GM18907 (cell line): ENCODE results near the gene PIP5KL1.

Experiments used
- ATAC-seq: cut with Tn5 transposase; IDR thresholded peaks from one replicate; pipeline ENCODE4 v1.9.1; 2021; ENCODE audit warnings: mild to moderate bottlenecking, moderate library complexity; ENCODE audit not compliant: unreplicated experiment

Gene PIP5KL1

DNA sequence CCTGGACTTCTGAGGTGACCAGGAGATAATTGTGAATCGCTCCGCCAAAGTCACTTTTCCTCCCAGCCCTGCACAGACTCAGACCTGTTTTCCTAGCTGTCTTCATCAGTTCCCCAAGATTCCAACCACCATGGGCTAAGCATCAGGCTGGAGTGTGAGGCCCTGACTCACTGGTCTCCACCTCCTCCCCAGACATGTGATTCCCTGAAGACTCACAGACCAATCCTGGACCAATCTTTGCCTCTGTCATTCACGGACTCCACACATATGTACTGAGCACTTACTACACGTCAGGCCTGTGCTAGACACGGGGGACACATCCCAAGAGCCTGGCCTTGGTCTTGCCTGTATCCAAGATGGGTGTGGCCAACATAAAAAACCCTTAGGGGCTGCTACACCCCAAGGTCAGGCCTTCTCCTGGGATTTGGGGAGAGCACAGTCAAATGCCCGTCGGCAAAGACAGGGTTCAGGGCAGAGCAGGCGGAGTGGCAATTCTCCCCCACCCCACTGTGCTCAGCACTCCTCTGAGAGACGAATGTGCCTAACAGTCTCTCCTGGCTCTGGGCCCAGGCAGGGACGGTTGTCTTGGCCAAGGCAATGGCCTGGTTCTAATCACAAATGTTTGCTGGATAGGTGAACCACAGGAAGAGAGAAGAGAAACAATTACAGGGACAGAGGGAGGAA, 38.3 kb upstream of the PIP5KL1 start:
- no peak for ATAC-seq

DNA sequence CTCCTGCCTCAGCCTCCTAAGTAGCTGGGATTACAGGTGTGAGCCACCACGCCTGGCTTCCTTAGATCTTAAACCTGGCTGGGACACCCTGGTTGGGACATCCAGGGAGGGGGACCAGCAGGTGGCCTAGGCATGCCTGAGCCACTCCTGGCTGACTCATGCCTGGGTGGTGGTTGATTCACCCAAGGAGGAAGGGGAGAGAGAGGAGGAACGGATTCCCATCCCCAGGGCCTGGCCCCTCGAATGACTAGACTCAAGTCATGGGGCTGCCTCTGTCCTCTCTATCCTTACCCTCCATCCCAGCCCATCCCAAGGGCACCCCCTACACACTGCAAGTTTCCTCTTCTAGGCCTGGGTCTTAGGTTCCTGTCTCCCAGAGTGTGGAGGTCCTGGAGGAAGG, 37.5 kb upstream of the PIP5KL1 start:
- ATAC-seq: no peak

DNA sequence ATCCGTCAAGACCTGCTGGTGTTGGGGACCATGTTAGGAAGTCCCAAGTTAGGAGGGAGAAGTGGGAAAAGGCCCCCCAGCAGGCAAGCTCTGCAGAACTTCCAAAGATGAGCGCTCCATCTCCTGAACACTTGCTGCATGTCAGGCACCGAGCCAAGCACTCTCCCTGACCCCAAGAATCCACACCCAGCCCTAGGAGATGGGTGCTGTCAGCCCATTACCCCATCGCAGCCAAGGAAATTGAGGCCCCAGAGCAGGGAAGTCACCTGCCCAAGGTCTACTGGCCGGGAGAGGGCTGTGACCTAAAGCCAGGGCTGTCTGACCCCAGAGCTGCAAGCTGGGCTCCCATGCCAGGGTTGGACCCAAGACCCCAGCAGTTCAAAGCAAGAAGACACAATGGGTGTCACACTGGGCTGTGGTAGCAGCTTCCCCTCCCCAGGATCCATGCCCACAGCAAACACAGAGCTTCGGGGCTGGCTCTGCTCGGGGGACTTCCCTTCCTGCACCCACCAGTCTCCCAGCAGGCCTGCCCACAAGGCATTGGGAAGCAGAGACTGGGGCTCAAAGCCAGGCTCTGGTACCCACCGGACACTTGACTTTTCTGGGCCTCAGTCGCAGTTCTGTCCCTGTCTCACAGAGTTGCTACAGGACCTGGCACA, 36.7 kb upstream of the PIP5KL1 start:
- no peak for ATAC-seq

DNA sequence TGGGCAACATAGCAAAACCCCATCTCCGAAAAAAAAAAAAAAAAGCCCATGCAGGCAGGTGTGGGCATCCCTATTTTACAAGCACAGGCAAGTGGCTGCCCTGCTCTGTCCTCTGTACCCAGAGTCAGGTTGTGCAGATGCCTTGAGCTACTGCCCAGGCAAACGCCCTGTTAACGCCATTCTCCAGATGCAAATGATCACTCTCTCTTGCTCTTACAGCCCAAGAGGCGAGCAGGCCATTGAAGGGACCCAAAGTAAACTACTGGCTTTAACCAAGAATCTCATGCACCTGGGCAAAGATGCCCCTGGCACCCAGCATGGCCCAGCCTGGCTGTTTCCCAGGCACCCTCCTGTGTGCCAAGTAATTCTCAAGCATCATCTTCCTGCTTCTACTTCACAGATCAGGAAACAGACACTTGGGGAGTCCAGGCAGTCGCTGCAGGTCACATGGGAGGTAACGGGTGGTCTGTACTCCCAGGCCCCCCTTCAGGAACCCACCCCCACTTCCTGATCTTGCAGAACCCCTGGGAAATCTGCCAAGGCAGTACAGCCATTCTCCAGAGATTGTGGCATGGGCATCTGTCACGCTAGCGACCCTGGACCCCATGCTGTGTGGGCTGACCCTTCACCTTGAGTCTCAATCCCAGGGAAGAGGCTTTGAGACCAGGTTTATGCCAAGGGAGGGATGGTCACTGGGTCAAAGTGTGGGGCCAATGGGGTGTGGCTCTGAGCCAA, 36.0 kb upstream of the PIP5KL1 start:
- ATAC-seq: no peak

DNA sequence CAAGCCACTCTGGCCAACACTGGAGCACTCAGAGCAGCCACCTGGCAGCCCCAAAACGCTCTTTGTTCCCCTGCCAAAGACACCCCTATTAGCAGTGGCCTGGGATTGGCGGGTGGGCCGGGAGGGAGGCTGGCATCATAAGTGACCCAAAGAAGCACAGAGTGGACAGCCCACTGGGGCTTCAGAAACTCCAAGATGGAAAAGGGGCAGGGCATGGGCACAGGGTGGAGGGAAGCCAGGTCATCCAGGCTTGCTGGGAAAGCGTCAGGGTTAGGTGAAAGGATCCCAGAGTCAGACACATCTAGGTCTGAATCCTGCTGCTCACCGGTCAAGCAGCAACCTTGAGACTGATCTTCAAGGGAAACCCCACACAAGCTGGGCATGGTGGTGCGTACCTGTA, 35.4 kb upstream of the PIP5KL1 start:
- no peak for ATAC-seq

DNA sequence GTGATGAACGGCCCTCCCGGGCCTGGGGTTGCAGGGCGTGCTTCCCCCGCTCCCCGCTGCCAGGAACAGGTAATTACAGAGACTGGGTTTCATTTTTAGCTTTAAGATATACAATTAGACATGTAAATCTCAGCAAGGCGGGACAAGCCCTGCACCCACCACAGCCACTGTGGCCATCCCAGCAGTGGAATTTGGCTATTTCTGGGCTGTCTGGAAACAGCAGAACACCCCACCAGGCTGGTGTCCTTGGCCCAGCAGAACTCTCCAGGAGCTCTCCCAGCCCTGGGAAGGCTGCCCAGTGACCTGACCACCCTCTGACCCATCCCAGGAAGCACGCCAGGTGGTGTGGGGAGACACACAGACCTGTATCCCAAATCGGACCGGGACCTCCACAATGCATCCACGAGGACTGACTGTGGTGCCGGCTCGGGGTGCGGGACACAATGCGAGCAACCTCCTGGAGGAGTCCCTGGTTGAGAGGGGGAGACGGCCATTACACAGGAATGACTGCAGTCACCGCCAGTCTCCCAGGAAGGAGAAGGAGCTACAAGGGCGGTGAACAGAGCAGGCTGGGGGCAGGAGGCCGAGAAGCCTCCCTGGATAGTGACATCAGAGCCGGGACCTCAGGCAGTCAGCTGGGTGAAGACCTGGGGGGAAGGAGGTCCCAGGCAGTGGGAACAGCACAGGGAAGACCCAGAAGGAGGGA, 32.9 kb upstream of the PIP5KL1 start:
- ATAC-seq: no peak

DNA sequence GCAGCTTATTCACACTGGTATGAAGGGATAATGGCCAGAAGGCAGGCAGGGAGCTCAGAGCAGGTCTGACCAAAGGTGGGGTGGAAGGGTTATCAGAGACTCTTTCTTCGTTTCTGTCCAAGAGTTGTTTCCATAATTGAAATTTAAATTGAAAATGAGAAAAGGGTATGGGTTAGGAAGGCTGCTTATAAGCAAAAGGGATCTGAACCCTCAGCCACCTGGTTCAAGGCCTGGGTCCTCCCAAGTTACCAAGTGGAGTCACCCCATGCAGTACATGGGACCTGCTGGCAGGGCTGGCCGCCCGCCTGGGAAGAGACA, 32.4 kb upstream of the PIP5KL1 start:
- no peak for ATAC-seq

DNA sequence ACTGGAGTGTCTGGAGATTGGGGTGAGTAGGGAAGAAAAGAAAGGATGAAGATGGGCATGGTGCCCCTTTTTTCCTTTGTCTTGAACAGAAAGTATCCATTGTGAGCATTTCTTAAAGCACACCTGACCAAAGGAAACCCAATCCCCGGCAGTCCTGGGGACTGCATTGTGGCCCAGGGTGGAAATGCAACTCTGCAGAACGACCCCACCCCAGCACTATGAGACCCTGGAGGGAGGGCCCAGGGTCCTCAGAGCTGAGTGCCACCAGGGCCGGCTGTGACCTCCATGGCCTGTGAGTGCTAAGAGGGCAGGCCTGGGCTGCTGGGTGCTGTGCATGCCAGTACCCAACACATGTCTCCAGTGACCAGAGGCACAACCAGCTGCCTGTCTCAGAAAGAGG, 31.7 kb upstream of the PIP5KL1 start:
- ATAC-seq: no peak

DNA sequence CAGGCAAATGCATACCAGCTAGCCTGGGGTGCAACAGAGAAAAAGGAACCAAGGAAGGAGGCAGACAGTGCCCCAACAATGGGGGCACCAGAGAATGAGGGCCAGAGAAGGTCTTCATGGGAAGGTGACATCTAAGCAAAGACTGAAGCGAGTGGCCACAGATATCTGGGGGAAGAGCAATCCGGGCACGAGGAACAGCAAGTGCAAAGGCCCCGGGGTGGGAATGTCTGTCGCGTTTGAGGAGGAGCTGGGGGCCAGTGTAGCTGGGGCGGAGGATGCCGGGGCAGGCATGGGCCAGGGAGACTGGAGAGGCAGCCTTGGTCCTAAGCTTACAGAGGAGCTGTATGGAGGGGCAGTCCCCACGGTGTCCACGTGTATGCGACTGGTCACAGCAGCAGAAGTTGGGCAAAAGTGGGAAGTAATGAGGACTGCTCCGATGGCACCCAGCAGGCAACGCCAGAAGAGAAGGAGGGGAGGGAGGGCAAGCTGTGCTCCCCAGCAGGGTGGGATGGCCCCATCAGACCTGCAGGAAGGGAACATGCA, 31.1 kb upstream of the PIP5KL1 start:
- no peak for ATAC-seq

DNA sequence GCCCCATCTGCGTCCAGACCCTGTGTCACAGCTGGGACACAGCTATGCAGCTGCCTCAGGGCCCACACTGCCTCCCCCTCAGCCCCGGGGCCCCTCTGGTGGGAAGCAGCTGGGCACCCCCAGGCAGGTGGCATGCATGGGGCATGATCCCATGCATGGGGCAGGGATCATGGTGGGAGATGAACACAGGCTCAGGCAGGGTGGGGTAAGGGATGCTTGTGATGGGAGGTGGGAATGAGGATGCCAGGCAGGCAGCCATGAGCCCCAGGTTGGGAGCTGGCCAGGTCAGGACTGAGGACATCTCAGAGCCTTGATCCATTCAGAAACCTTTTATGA, 30.5 kb upstream of the PIP5KL1 start:
- no peak for ATAC-seq

DNA sequence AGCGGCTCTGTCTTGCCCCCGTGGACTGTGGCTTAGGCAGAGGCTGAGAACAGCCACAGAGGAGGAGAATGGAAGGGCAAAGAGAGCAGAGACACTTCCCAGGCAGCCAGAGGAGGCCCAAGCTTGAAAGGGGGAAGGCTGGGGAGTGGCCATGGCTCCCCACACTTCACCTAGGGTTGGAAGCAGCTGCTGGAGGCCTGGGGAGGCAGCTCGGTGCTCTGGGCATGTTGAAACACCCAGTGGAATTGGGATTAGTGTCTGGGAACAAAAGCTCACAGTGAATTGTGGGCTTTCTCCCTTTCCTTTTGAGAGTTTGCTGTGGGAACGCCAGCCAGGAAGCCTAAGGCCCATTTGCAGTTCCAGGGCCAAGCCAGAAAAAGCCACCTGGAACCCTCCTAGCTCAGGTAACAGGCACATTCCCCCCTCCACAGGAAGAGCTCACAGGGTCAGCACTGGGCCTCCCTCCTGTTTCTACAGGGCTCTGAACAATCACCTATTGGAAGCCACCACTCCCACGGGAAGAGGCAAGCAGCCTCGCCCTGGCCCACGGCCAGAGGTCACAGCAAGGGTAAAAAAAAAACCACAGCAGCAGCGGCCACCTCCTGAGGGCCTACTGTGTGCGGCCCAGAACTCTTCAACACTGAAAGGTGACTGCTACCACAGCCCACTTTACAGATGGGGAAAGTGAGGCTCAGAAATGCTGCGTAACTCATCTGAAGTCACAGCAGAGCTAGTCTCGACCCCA, 30.0 kb upstream of the PIP5KL1 start:
- no peak for ATAC-seq

DNA sequence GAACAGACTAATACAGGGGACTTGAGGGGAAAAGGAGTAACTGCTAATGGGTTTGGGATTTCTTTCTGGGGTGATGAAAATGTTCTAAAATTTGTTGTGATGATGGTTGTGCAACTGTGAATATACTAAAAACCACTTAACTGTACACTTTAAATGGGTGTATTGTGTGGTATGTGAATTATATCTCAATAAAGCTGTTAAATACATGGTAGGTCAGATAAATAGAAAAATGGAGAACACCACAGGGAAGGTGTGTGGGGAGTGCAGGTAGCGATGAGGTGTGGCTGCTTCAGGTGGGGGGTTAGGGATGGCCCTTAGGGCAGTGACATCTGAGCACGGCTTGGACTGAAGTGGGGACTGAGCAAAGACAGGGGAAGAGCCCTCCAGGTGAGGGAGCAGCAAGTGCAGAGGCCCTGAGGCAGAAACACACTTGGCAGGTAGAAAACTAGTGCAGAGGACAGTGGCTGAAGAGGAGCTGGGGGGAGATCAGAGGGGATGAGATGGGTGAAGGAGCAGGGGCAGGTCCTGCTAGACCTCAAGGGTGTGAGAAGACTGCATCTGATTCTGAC, 29.3 kb upstream of the PIP5KL1 start:
- ATAC-seq: no peak

DNA sequence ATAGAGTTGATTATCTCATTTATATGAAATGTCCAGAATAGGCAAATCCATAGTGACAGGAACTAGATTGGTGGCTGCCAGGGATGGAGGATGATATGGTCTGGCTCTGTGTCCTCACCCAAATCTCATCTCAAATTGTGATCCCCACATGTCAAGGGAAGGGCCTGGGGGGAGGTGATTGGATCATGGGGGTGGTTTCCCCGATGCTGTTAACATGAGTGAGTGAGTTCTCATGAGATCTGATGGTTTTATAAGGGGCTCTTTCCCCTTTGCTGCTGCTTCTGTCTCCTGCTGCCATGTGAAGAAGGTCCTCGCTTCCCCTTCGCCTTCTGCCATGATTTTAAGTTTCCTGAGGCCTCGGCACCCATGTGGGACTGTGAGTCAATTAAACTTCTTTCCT, 28.8 kb upstream of the PIP5KL1 start:
- no peak for ATAC-seq

DNA sequence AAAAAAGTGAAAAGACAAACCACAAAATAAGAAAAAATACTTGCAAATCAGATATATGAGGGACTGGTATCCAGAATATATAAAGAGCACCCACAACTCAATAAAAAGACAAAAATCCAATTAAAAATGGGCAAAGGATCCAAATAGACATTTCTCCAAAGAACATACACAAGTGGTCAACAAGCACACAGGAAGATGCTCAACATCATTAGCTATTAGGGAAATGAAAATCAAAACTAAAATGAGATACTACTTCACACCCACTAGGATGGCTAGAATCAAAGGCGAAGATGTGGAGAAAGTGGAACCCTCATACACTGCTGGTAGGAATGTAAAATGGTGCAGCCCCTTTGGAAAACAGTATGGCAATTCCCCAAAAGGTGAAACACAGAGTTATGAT, 28.2 kb upstream of the PIP5KL1 start:
- no peak for ATAC-seq

DNA sequence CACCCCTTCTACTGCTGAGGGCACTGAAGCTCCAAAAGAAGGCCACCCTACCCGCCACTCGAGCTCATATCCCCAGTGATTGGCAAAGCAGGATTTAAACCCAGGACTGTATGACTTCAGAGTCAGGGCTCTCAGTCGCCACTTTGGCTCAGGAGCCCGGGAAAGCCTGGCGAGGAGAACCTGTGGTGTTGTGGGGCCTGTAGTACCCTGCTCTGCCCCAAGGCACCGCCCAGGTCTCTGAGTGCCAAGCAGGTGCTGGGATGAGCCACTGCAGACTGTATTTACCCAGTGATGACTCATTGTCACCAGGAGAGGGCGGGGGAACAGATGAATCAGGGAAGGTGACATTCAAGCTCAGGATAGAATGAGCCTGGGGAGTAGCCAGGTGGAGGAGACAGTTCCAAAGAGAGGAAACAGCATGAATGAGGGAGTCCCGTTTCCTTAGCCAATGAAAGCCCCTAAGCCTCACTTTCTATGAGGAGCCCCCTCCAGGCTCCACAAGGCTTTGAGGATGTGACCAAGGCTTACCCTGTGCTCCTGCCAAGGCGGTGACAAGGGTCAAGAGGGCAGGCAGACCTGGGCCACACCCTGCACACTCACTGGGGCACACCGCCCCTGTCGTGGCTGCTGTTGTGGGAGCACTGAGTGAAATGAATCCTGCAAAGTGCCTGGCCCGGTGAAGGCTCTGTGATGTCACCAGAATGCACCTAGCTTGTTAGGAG, 24.9 kb upstream of the PIP5KL1 start:
- ATAC-seq: no peak

DNA sequence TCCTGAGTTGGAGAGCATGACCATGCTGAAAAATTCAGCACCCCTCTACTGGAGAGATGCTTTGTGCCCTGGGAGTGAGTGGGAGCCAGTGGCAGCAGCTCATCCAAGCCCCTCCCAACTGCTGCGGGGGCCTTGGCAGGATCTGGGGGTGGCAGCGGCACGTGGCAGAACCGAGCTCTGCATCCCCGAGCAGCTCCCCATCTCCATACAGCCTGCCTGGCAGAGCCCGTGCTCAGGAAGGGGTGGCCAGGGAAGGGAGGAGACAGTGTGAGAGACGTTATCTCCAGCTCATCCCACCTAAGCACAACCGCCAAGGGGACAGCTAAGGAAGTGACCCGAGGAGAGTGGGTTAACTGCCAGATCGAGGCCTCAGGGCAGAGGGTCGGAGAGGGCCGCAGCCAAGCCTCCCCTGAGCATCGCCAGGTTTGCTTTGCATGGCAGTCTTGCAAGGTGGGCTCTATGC, 24.3 kb upstream of the PIP5KL1 start:
- no peak for ATAC-seq

DNA sequence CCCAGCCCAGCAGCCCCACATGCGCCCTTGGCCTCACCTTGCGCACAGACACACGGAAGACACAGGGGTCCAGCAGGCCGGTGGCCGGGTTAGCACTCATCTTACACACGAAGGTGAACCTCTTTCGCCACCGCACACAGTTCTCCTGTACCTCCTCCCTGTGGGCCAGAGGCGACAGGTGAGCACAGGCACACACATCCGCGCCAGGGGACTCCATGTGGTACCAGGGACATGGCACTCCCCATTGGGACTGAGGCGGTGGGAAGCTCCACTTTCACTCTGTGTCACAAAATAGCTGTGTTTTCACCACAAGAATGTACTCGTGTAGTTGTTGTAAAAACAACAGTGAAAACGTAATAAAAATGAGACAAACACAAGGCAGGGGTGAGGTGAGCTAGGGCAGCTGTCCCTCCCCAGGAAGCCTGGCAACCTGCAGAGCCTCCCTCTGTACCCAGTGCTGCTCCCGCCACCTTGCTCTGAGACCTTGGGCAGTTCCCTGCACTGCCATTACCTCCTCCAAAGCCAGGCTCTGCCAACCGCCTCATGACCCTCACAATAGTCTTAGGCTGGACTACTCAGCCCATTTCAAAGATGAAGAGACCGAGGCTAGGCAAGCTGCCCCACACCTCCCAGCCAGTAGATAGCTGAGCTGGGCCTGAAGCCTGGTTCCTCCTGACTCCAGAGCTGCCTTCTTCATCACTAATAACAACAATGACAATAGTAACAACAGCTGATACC, 23.4 kb upstream of the PIP5KL1 start:
- no peak for ATAC-seq

DNA sequence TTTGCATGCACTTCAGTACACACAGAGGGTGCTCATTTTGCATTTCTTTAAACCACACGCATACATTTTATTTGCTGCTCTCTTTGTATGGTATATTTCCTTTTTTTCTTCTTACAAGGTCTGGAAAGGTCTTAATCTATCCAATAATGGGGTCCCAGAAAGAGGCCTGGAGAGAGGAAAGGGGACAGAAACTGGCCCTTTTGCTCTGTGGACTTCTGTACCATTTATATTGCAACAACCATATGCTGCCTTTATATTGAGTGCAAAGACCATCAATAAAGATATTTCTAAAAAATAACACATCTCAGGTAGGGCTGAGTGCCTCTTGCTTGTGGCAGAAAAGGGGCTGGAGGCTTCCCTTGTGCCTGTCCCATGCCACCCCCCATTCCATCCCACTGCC, 22.6 kb upstream of the PIP5KL1 start:
- ATAC-seq: no peak
